ENCODE results near the gene S100A2.

DNA sequence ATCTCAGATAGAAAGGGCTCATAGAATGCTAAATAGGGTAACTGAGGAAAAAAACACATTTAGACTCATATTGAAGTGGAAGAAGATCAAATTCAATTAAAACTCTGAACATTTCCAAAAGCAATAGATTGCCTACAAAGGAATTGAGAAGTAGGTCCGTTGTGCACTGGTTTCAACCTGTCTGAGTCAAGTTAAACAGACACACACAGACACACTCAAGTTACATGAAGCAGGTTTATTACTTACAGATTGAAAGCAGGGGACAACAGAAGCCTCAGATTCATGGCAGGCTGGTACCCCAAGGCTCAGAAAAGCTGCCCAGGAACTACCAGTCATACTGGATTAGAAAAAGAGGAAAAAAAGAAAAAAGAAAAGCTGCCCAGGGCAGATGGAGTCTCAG, 20.7 kb upstream of the S100A2 start:
- TF ChIP-seq, protein P1, sequence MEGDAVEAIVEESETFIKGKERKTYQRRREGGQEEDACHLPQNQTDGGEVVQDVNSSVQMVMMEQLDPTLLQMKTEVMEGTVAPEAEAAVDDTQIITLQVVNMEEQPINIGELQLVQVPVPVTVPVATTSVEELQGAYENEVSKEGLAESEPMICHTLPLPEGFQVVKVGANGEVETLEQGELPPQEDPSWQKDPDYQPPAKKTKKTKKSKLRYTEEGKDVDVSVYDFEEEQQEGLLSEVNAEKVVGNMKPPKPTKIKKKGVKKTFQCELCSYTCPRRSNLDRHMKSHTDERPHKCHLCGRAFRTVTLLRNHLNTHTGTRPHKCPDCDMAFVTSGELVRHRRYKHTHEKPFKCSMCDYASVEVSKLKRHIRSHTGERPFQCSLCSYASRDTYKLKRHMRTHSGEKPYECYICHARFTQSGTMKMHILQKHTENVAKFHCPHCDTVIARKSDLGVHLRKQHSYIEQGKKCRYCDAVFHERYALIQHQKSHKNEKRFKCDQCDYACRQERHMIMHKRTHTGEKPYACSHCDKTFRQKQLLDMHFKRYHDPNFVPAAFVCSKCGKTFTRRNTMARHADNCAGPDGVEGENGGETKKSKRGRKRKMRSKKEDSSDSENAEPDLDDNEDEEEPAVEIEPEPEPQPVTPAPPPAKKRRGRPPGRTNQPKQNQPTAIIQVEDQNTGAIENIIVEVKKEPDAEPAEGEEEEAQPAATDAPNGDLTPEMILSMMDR (IDR thresholded peaks at IDR 0.05; ENCODE audit: insufficient read depth, low read depth, low read length) = no peak
- no peak for TF ChIP-seq EZH2 (IDR thresholded peaks at IDR 0.05; ENCODE audit: insufficient read depth, low read length)

Data from astrocyte (in vitro differentiated cells and primary cell).